Lower leg skin (tissue), 4 donors: ENCODE data around the gene EML5. TPM values are rescaled to one million over a fixed set of nuclear protein-coding genes. Genes with fewer than 3 reads are reported as not detected.

ENCODE experiments used
- DNase-seq, 2 donors: peaks; one replicate each; pipeline ENCODE4 v3.0.0-alpha.2; 2019; ENCODE audit warnings: low spot score in 2 of 2
- H3K4me3 ChIP-seq: fragments of 200-600 bp; sonication (generic); 2 replicates; pipeline ENCODE4 v1.5.1; 2017; ENCODE audit warnings: mild to moderate bottlenecking, low read depth; ENCODE audit not compliant: poor library complexity, severe bottlenecking
- POLR2A ChIP-seq, 2 donors: fragments of 450-650 bp; IDR thresholded peaks; one replicate each; pipeline ENCODE4 v1.6.1; 2016 to 2017; ENCODE audit warnings: antibody characterized with exemption in 2 of 2, mild to moderate bottlenecking in 1 of 2, moderate library complexity in 1 of 2
- WGBS, 2 donors: methylation state at CpG; one replicate each; pipeline ENCODE4 v1.1.5; 2018; 5-methylcytosine and 5-hydroxymethylcytosine counted together
- intact Hi-C: fragments of 100-400 bp; cut with DNase I; formaldehyde crosslinking; loops from one replicate; pipeline ENCODE4 v1.15.0; 2023; ENCODE audit warnings: low total_unique reads
- total RNA-seq, 4 donors: library from RNA; depleted of rRNA; stranded (reverse); fragments of >200 nt; gene quantifications; one replicate each; pipeline ENCODE4 v1.1.0, GENCODE V29; 2016
- TF ChIP-seq, protein P1 (sequence below), 3 donors: fragments of 450-650 bp; IDR thresholded peaks; one replicate each; pipeline ENCODE4 v1.5.1; 2016; ENCODE audit warnings: antibody characterized with exemption in 3 of 3, mild to moderate bottlenecking in 3 of 3, moderate library complexity in 2 of 3

The EML5 gene
- total RNA-seq, 4 donors from 2014 or later, result 0.17 to 0.62 (median 0.56) TPM

DNA sequence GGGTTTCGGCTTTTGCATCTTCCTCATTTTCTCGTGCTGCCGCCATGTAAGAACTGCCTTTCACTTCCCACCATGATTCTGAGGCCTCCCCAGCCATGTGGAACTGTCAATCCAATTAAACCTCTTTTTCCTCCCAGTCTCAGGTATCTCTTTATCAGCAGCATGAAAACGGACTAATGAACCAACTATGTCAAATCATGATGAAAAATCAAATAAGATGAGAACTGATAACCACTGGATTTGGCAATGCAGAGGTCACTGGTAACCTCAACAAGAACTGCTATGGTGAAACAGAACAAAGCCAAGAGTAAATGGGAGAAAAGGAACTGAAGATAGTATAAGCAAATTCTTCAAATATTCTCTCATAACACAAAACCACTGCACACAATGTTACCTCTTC is 6.0 kb downstream of the EML5 start:
- no peak for DNase-seq
- intact Hi-C loops, result no loop called here
- H3K4me3 ChIP-seq, result no peak overlapping the region
- no peak for TF ChIP-seq POLR2A (IDR thresholded peaks at IDR 0.05)
- TF ChIP-seq, protein P1, sequence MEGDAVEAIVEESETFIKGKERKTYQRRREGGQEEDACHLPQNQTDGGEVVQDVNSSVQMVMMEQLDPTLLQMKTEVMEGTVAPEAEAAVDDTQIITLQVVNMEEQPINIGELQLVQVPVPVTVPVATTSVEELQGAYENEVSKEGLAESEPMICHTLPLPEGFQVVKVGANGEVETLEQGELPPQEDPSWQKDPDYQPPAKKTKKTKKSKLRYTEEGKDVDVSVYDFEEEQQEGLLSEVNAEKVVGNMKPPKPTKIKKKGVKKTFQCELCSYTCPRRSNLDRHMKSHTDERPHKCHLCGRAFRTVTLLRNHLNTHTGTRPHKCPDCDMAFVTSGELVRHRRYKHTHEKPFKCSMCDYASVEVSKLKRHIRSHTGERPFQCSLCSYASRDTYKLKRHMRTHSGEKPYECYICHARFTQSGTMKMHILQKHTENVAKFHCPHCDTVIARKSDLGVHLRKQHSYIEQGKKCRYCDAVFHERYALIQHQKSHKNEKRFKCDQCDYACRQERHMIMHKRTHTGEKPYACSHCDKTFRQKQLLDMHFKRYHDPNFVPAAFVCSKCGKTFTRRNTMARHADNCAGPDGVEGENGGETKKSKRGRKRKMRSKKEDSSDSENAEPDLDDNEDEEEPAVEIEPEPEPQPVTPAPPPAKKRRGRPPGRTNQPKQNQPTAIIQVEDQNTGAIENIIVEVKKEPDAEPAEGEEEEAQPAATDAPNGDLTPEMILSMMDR (IDR thresholded peaks at IDR 0.05), result no peak
- WGBS, 2 donors, result 84 to 86% methylated on average over 4 of the region's 4 CpGs

DNA sequence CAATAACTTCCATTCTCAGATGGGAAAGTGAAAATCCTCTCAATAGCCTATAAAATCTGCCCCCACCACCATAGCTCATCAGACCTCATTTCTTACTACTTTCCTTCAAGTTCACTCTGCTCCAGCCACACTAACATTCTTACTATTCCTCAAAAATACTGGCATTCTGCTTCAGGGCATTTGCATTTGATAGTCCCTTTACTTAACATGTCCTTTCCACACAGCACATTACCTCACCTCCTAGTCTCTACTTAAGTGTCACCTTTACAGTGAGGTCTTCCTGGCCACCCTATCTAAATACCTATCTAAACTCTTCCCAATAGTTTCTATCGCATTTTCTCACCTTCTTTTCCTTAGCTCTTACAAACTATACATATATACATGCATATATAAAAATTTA is 6.8 kb downstream of the EML5 start:
- 83 to 91% methylated on average over 1 of the region's 1 CpG for WGBS, 2 donors
- DNase-seq, result no peak
- intact Hi-C loops, result no loop called here
- H3K4me3 ChIP-seq, result no peak overlapping the region
- no peak for TF ChIP-seq POLR2A (IDR thresholded peaks at IDR 0.05)
- TF ChIP-seq, protein P1 (IDR thresholded peaks at IDR 0.05), result no peak

DNA sequence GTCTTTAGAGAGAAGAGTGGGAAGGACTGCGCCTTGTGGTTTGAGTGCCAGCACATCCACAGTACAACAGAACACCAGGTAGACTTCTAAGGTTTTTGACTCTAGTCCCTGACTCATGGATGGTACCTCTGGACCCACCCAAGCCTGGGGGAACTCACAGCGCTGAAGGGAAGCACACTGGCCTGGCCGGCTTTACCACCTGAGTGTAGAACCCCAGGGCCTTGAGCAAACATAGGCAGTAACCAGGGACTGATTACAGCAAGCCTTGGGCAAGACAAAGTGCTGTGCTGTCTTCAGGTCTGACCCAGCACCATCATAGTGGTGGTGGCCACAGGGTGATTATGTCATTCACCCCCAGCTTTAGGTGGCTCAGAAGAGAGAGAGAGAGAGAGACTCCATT is 17.2 kb downstream of the EML5 start:
- WGBS, 2 donors, result 46 to 85% methylated on average over 3 of the region's 3 CpGs
- intact Hi-C loops, result no loop called here

DNA sequence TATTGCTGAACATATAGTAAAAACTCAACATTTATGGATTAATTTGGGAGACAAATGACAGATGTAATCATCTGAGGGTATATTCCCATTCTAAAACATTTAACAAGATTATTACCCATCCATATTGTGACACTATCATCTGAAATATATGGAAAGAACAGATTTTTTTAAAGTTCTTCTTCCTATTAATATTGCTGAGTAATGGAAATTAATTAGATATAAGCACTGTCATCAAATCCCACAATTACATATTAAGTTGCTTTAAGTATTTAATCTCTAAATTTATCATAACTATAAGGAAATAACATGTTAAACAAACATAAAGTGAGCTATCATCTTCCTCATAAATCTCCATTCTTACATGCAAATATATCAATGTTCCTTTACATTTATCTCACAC is 22.0 kb downstream of the EML5 start:
- no peak for DNase-seq
- TF ChIP-seq, protein P1 (IDR thresholded peaks at IDR 0.05), result no peak
- TF ChIP-seq POLR2A (IDR thresholded peaks at IDR 0.05), result no peak

More for the DNA sequence above, 17.2 kb downstream of the EML5 start:
- no peak overlapping the region for H3K4me3 ChIP-seq
- no peak for DNase-seq
- TF ChIP-seq, protein P1 (IDR thresholded peaks at IDR 0.05), result no peak
- no peak for TF ChIP-seq POLR2A (IDR thresholded peaks at IDR 0.05)

DNA sequence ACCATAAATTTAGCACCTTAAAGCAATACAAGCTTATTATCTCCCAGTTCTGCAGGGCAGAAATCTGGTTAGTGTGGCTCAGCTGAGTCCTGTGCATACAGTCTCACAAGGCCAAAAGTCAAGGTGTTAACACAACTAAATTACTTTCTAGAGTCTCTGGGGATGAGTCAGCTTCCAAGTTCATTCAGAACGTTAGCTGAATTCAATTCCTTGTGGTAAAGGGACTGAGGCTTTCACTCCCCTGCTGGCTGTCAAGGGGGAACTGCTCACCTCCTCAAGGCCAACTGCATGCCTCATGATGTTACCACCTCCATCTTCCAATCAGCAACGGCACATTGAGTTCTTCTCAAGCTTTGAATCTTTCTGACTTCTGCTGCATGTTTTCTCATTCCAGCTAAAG is 27.6 kb downstream of the EML5 start:
- intact Hi-C loops, result no loop called here
- WGBS, 2 donors, result 50 to 66% methylated on average over 2 of the region's 2 CpGs
- TF ChIP-seq, protein P1 (IDR thresholded peaks at IDR 0.05), result no peak
- no peak for TF ChIP-seq POLR2A (IDR thresholded peaks at IDR 0.05)

More for the DNA sequence above, 22.0 kb downstream of the EML5 start:
- no peak overlapping the region for H3K4me3 ChIP-seq
- intact Hi-C loops, result no loop called here

DNA sequence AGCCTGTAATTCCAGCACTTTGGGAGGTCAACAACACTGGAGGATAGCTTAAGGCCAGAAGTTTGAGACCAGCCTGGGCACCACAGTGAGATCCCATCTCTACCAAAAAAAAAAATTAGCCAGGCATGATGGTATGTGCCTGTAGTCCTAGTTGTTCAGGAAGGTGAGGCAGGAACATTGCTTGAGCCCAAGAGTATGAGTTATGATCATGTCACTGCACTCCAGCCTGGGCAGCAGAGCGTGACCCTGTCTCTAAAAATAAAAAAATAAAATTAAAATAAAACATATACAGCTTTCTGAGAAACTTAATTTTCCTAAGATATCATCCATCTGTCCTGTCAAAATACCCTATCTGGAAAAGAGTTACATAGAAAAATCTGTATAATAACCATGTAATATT is 38.9 kb downstream of the EML5 start:
- no peak overlapping the region for H3K4me3 ChIP-seq
- intact Hi-C loops, result no loop called here
- 87 to 90% methylated on average over 1 of the region's 1 CpG for WGBS, 2 donors
- TF ChIP-seq POLR2A (IDR thresholded peaks at IDR 0.05), result no peak
- TF ChIP-seq, protein P1 (IDR thresholded peaks at IDR 0.05), result no peak
- DNase-seq, result no peak

More for the DNA sequence above, 27.6 kb downstream of the EML5 start:
- no peak for DNase-seq
- H3K4me3 ChIP-seq, result no peak overlapping the region
